ENCODE results near the gene CORO7.

- no peak for TF ChIP-seq CTCF (conservative IDR thresholded peaks at IDR 0.05)
- TF ChIP-seq EZH2 (IDR thresholded peaks at IDR 0.05; ENCODE audit: low read depth), result no peak
Observed at GRCh38 chr16:4318451-4318910, 97.9 kb downstream of the CORO7 start.

Data from PC-9 (cell line).